Measurements from ENCODE around the gene TIE1.

DNA sequence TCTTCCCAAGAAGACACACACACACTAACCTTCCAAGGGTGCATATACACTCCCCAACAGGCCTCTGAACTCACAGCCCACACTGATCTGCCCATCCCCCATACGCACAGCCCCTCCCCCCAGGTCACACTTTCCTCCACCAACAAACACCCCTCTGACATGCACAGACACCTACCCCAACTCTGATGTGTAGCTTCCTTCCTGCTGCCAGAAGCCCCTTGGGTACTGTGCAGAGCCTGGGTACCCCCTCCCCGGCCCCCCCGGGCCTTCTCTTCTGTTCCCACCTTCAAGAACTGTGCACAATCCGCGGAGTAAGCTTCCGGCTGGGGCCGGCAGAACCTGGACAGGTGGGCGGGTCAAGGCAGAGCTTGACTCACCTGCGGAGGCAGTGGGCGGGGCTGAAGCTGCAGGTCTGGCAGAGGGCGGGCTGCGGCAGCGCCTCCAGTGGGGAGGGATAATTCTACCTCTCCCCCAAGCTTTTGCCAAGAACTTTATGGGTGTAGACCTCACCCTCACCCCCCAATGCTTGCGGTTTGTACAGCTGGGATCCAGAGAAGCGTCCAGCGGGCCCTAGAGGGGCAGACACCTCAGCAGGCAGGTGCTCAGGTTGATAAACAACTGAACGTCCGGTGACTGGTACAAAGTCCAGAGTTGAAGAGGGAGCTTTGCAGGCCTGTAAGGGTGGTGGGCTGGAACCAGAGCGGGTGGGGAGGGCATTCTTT lies 15.4 kb upstream of the TIE1 start, which contains the start of gene C1orf210:
- TF ChIP-seq POLR2A (IDR thresholded peaks at IDR 0.05), result no peak
- TF ChIP-seq, protein P1, sequence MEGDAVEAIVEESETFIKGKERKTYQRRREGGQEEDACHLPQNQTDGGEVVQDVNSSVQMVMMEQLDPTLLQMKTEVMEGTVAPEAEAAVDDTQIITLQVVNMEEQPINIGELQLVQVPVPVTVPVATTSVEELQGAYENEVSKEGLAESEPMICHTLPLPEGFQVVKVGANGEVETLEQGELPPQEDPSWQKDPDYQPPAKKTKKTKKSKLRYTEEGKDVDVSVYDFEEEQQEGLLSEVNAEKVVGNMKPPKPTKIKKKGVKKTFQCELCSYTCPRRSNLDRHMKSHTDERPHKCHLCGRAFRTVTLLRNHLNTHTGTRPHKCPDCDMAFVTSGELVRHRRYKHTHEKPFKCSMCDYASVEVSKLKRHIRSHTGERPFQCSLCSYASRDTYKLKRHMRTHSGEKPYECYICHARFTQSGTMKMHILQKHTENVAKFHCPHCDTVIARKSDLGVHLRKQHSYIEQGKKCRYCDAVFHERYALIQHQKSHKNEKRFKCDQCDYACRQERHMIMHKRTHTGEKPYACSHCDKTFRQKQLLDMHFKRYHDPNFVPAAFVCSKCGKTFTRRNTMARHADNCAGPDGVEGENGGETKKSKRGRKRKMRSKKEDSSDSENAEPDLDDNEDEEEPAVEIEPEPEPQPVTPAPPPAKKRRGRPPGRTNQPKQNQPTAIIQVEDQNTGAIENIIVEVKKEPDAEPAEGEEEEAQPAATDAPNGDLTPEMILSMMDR (IDR thresholded peaks at IDR 0.05), result no peak
